ENCODE results near the gene PTPN2. TPM values are rescaled to one million over a fixed set of nuclear protein-coding genes. Genes with fewer than 3 reads are reported as not detected.

The PTPN2 gene
- total and polyA plus RNA-seq, 12 donors: 13.1 to 60.4 (median 31.2) TPM

GRCh38 chr18:12861637-12862036, 22.4 kb downstream of the PTPN2 start:
- TF ChIP-seq CTCF (IDR thresholded peaks at IDR 0.05) (no peak), POLR2A (IDR thresholded peaks at IDR 0.05) (no peak)
- Histone ChIP-seq H3K27ac (no peak overlapping the region), H3K9me3 (replicated peaks in 1 of 3) (no peaks in the 10 kb centered on the region), H3K4me3 (no peak overlapping the region), H3K36me3 (replicated peaks in 1 of 2) (no peaks in the 10 kb centered on the region), H3K27me3 (no peaks in the 10 kb centered on the region), H3K4me1 (replicated peaks in 1 of 2) (peaks cover 0 to 30% of the 10 kb centered on the region in 2 donors)
- intact Hi-C loops (cut with DNase I): no loop called here
- DNase-seq: no peak
- WGBS, 4 donors: 88 to 96% (median 93%) methylated on average over 1 of the region's 1 CpG

GRCh38 chr18:12860530-12860929, 23.5 kb downstream of the PTPN2 start:
- no peaks in the 10 kb centered on the region for H3K36me3 ChIP-seq (replicated peaks in 1 of 2)
- no peak for DNase-seq
- no peak overlapping the region for H3K27ac ChIP-seq
- H3K27me3 ChIP-seq: no peaks in the 10 kb centered on the region
- intact Hi-C loops (cut with DNase I): no loop called here
- TF ChIP-seq POLR2A (IDR thresholded peaks at IDR 0.05) (no peak), CTCF (IDR thresholded peaks at IDR 0.05) (no peak)
- H3K9me3 ChIP-seq (replicated peaks in 1 of 3): no peaks in the 10 kb centered on the region
- 96 to 99% (median 96%) methylated on average over 10 to 11 of the region's 11 CpGs for WGBS, 4 donors
- peaks cover 0 to 30% of the 10 kb centered on the region in 2 donors for H3K4me1 ChIP-seq (replicated peaks in 1 of 2)
- H3K4me3 ChIP-seq: no peak overlapping the region

- intact Hi-C loops (cut with DNase I): no loop called here
- Histone ChIP-seq H3K27me3 (no peaks in the 10 kb centered on the region), H3K4me3 (no peak overlapping the region), H3K4me1 (replicated peaks in 1 of 2) (peaks cover 0 to 28% of the 10 kb centered on the region in 2 donors), H3K27ac (no peak overlapping the region), H3K36me3 (replicated peaks in 1 of 2) (no peaks in the 10 kb centered on the region), H3K9me3 (replicated peaks in 1 of 3) (no peaks in the 10 kb centered on the region)
- no peak for TF ChIP-seq POLR2A (IDR thresholded peaks at IDR 0.05)
- no peak for TF ChIP-seq CTCF (IDR thresholded peaks at IDR 0.05)
- DNase-seq: no peak
- 82 to 85% (median 83%) methylated on average over 5 of the region's 5 CpGs for WGBS, 4 donors
Measured at GRCh38 chr18:12858991-12859390, 25.0 kb downstream of the PTPN2 start.

- TF ChIP-seq CTCF (IDR thresholded peaks at IDR 0.05) (no peak), POLR2A (IDR thresholded peaks at IDR 0.05) (no peak)
- H3K4me3 ChIP-seq: no peak overlapping the region
- H3K27ac ChIP-seq: no peak overlapping the region
- no peaks in the 10 kb centered on the region for H3K36me3 ChIP-seq (replicated peaks in 1 of 2)
- H3K27me3 ChIP-seq: no peaks in the 10 kb centered on the region
- H3K4me1 ChIP-seq (replicated peaks in 1 of 2): peaks cover 0 to 21% of the 10 kb centered on the region in 2 donors
- intact Hi-C loops (cut with DNase I): no loop called here
- no peak for DNase-seq
- no peaks in the 10 kb centered on the region for H3K9me3 ChIP-seq (replicated peaks in 1 of 3)
- WGBS, 4 donors: 94 to 98% (median 95%) methylated on average over 4 of the region's 4 CpGs
Measured at GRCh38 chr18:12857991-12858544, 26.0 kb downstream of the PTPN2 start.
